ENCODE measurements around the gene AKAP12. TPM values are rescaled to one million over a fixed set of nuclear protein-coding genes. Genes with fewer than 3 reads are reported as not detected.
"Not testable (repeated sequence)": the region's sequence is repeated elsewhere in the genome, so short reads cannot be mapped to it uniquely, and the experiment has no call there.

Gene AKAP12
- total RNA-seq, 1 donor from 2014 or later, result 0.69 TPM

- TF ChIP-seq, protein P1, sequence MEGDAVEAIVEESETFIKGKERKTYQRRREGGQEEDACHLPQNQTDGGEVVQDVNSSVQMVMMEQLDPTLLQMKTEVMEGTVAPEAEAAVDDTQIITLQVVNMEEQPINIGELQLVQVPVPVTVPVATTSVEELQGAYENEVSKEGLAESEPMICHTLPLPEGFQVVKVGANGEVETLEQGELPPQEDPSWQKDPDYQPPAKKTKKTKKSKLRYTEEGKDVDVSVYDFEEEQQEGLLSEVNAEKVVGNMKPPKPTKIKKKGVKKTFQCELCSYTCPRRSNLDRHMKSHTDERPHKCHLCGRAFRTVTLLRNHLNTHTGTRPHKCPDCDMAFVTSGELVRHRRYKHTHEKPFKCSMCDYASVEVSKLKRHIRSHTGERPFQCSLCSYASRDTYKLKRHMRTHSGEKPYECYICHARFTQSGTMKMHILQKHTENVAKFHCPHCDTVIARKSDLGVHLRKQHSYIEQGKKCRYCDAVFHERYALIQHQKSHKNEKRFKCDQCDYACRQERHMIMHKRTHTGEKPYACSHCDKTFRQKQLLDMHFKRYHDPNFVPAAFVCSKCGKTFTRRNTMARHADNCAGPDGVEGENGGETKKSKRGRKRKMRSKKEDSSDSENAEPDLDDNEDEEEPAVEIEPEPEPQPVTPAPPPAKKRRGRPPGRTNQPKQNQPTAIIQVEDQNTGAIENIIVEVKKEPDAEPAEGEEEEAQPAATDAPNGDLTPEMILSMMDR (IDR thresholded peaks at IDR 0.05), result no peak
- no peaks in the 10 kb centered on the region for H3K4me1 Mint-ChIP-seq
- peaks cover 5% of the 10 kb centered on the region for H3K9me3 Mint-ChIP-seq
- no peak overlapping the region for H3K4me3 Mint-ChIP-seq
- CTCF ChIA-PET, result no interaction called here
- ATAC-seq (ENCODE audit: low read depth), result no peak
- intact Hi-C loops (cut with micrococcal nuclease), result no loop called here
- no peak for DNase-seq
- peaks cover 2% of the 10 kb centered on the region for H3K27me3 Mint-ChIP-seq
- POLR2A ChIA-PET, result no interaction called here
- no peak overlapping the region for H3K27ac Mint-ChIP-seq
- H3K36me3 Mint-ChIP-seq (ENCODE audit: low read depth), result no peaks in the 10 kb centered on the region
These were observed 100.6 kb downstream of the AKAP12 start for GRCh38 chr6:151340219-151340978.

DNA sequence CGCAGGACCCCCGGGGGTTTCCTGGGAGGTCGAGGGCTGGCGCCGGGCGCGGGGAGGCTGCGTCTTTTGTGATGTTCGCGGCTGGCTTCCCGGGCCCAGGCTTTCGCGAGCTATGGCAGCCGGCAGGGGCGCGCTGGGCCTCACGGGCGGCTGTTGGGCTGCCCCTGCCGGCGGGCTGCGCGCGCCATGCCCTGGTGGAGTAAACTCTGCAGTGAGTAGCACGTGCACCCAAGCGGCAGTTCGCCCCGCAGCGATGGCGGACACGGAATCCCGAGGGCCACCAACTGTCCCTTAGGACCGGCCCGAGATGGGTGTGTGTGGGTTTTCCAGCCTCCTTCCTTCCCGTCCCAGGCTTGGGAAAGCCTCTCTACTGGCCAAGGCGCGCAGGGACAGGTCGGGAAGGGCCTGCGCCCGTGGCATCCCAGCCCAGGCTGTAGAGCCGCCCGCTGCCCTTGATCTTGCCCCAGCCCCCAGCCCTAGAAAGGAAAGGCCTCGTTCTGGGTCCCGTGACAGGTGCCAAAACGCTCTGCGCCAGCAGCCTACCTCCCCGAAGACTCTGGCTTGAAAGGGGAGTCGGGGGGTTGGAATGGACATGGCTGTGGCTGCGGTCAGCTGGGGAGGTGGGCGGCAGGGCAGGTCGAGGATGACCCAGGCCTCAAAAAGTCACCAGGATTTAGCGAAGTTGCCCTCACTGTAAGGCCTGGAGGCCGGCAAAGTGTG lies 101.9 kb downstream of the AKAP12 start:
- DNase-seq (no peak), ATAC-seq (ENCODE audit: low read depth) (no peak)
- ChIA-PET POLR2A (no interaction called here), CTCF (no interaction called here)
- Mint-ChIP-seq H3K4me1 (no peaks in the 10 kb centered on the region), H3K4me3 (no peak overlapping the region), H3K27me3 (peaks cover 2% of the 10 kb centered on the region), H3K9me3 (no peaks in the 10 kb centered on the region), H3K36me3 (ENCODE audit: low read depth) (no peaks in the 10 kb centered on the region), H3K27ac (no peak overlapping the region)
- intact Hi-C loops (cut with micrococcal nuclease), result no loop called here
- TF ChIP-seq, protein P1 (IDR thresholded peaks at IDR 0.05), result no peak

GRCh38 chr6:151342750-151343149 lies 103.0 kb downstream of the AKAP12 start:
- POLR2A ChIA-PET; H3K4me3 Mint-ChIP-seq; intact Hi-C loops (cut with micrococcal nuclease); H3K4me1 Mint-ChIP-seq; CTCF ChIA-PET; H3K27ac Mint-ChIP-seq; H3K36me3 Mint-ChIP-seq (ENCODE audit: low read depth); ATAC-seq (ENCODE audit: low read depth); H3K27me3 Mint-ChIP-seq; DNase-seq; H3K9me3 Mint-ChIP-seq: not testable (repeated sequence)

GRCh38 chr6:151349651-151350270 lies 110.0 kb downstream of the AKAP12 start:
- Mint-ChIP-seq H3K4me1 (no peaks in the 10 kb centered on the region), H3K27me3 (no peaks in the 10 kb centered on the region), H3K4me3 (no peak overlapping the region), H3K36me3 (ENCODE audit: low read depth) (no peaks in the 10 kb centered on the region), H3K9me3 (no peaks in the 10 kb centered on the region), H3K27ac (no peak overlapping the region)
- TF ChIP-seq, protein P1 (IDR thresholded peaks at IDR 0.05), result no peak
- CTCF ChIA-PET, result interaction anchor here (0.8 to 0.9 kb wide), 2 partner anchors 15 to 25 kb away, joined by 3 read pairs; no protein-coding TSS in a partner anchor
- intact Hi-C loops (cut with micrococcal nuclease), result no loop called here
- POLR2A ChIA-PET, result interaction anchor here (0.8 kb wide), 1 partner anchor 59 kb away, joined by 3 read pairs; no protein-coding TSS in a partner anchor
- no peak for DNase-seq
- no peak for ATAC-seq (ENCODE audit: low read depth)

GRCh38 chr6:151350442-151351145 lies 110.8 kb downstream of the AKAP12 start:
- DNase-seq (no peak), ATAC-seq (ENCODE audit: low read depth) (no peak)
- H3K4me1 Mint-ChIP-seq, result no peaks in the 10 kb centered on the region
- ChIA-PET POLR2A (interaction anchor here (0.8 kb wide), 1 partner anchor 59 kb away, joined by 3 read pairs; no protein-coding TSS in a partner anchor), CTCF (interaction anchor here (0.8 to 0.9 kb wide), 2 partner anchors 16 to 26 kb away, joined by 3 read pairs; no protein-coding TSS in a partner anchor)
- TF ChIP-seq, protein P1 (IDR thresholded peaks at IDR 0.05), result no peak
- H3K36me3 Mint-ChIP-seq (ENCODE audit: low read depth), result peaks cover 1% of the 10 kb centered on the region
- H3K9me3 Mint-ChIP-seq, result no peaks in the 10 kb centered on the region
- H3K4me3 Mint-ChIP-seq, result no peak overlapping the region
- H3K27me3 Mint-ChIP-seq, result no peaks in the 10 kb centered on the region
- intact Hi-C loops (cut with micrococcal nuclease), result no loop called here
- H3K27ac Mint-ChIP-seq, result no peak overlapping the region

Data from activated B cell treated with CpG ODN at 0.5 μM for 24 hours (primary cell).